GM12878 (cell line): Measurements from ENCODE around the gene TBC1D30. TPM values are rescaled to one million over a fixed set of nuclear protein-coding genes. Genes with fewer than 3 reads are reported as not detected.

Experiments used
- ATAC-seq: fragments of 200-7000 bp; cut with Tn5 transposase; 3 replicates; pipeline ENCODE4 v1.9.1; 2020; ENCODE audit warnings: mild to moderate bottlenecking, moderate library complexity
- BruUV-seq: library from RNA; stranded (reverse); fragments of 400-500 nt; replicated peaks from 2 replicates; lab custom pipeline; 2021; lab: Mats Ljungman, UMichigan
- CTCF ChIA-PET: fragments of 300-600 bp; sonication (Branson Sonifier 250); formaldehyde crosslinking; extraction: SDS; loops from one replicate; lab custom pipeline; 2021; ENCODE audit warnings: inconsistent platforms; lab: Yijun Ruan, JAX
- POLR2A ChIA-PET: fragments of 350-600 bp; formaldehyde crosslinking; extraction: SDS; loops from one replicate; lab custom pipeline; 2021; ENCODE audit warnings: inconsistent platforms; lab: Charles Lee
- RAD21 ChIA-PET: fragments of 300-600 bp; sonication (Branson Sonifier 250); formaldehyde crosslinking; loops from one replicate; lab custom pipeline; 2023; ENCODE audit warnings: antibody characterized with exemption; ENCODE audit not compliant: unreplicated experiment; lab: Charles Lee
- SMC1A ChIA-PET: fragments of 300-600 bp; sonication (Branson Sonifier 250); formaldehyde crosslinking; loops from one replicate; lab custom pipeline; 2023; ENCODE audit not compliant: unreplicated experiment, uncharacterized antibody; lab: Charles Lee
- DNase-seq: peaks from one replicate; pipeline ENCODE4 v3.0.0-alpha.2; 2011; ENCODE audit warnings: low read depth, low spot score
- FAIRE-seq: peaks from 3 replicates; lab custom pipeline; 2011; peaks lifted over from hg19 to GRCh38; lab: Jason Lieb, UNC
- H2AFZ ChIP-seq: 2 replicates; pipeline ENCODE4 v1.6.0; 2011; ENCODE audit warnings: low read depth, low read length, control low read depth; ENCODE audit not compliant: control insufficient read depth
- H3K27ac ChIP-seq: 2 replicates; pipeline ENCODE4 v1.5.1; 2011; ENCODE audit warnings: control low read depth; ENCODE audit not compliant: control insufficient read depth, insufficient read depth
- H3K27me3 ChIP-seq, 2 experiments: replicated peaks in 1 of 2; 2 replicates each; pipeline versions ENCODE4 v1.6.0 to v1.6.1; 2011; ENCODE audit warnings: low read length in 1 of 2; ENCODE audit not compliant: control insufficient read depth in 2 of 2, insufficient read depth in 2 of 2
- H3K36me3 ChIP-seq, 2 experiments: 2 replicates each; pipeline ENCODE4 v1.5.1; 2011; ENCODE audit warnings: low read length in 1 of 2; ENCODE audit not compliant: control insufficient read depth in 2 of 2, insufficient read depth in 2 of 2
- H3K4me1 ChIP-seq: 2 replicates; pipeline ENCODE4 v1.6.1; 2011; ENCODE audit warnings: mild to moderate bottlenecking, low read length, moderate library complexity, mixed read lengths; ENCODE audit not compliant: control insufficient read depth, insufficient read depth
- H3K4me2 ChIP-seq: 2 replicates; pipeline ENCODE4 v1.6.0; 2011; ENCODE audit warnings: control low read depth; ENCODE audit not compliant: control insufficient read depth, insufficient read depth
- H3K4me3 ChIP-seq: fragments of 200-600 bp; sonication (generic); 2 replicates; pipeline ENCODE4 v1.5.1; 2016
- H3K79me2 ChIP-seq: 2 replicates; pipeline ENCODE4 v1.6.0; 2011; ENCODE audit warnings: low read length; ENCODE audit not compliant: control insufficient read depth, insufficient read depth
- H3K9ac ChIP-seq: 2 replicates; pipeline ENCODE4 v1.8.0; 2011; ENCODE audit warnings: low read length, control low read depth, mixed read lengths; ENCODE audit not compliant: control insufficient read depth, insufficient read depth
- H3K9me3 ChIP-seq: replicated peaks from 3 replicates; pipeline ENCODE4 v1.5.1; 2011; ENCODE audit warnings: mild to moderate bottlenecking, low read length; ENCODE audit not compliant: control insufficient read depth, insufficient read depth
- H4K20me1 ChIP-seq: 2 replicates; pipeline ENCODE4 v1.6.0; 2011; ENCODE audit not compliant: control insufficient read depth, insufficient read depth
- JUNB ChIP-seq: IDR thresholded peaks from 2 replicates; pipeline ENCODE4 v1.6.1; 2016; ENCODE audit warnings: antibody characterized with exemption, mild to moderate bottlenecking
- MTA2 ChIP-seq: fragments of 450-650 bp; IDR thresholded peaks from 2 replicates; pipeline ENCODE4 v1.6.1; 2016; ENCODE audit warnings: low read depth, mild to moderate bottlenecking, moderate library complexity
- MTA3 ChIP-seq: IDR thresholded peaks from 2 replicates; pipeline ENCODE4 v1.6.1; 2012; ENCODE audit warnings: low read length, inconsistent platforms, borderline replicate concordance
- POU2F2 ChIP-seq: IDR thresholded peaks from 3 replicates; pipeline ENCODE4 v1.6.1; 2011; ENCODE audit warnings: low read depth, mild to moderate bottlenecking, low read length, borderline replicate concordance
- RELA ChIP-seq: fragments of 450-650 bp; IDR thresholded peaks from 2 replicates; pipeline ENCODE4 v1.8.0; 2014; ENCODE audit warnings: borderline replicate concordance; ENCODE audit not compliant: partially characterized antibody
- SMC3 ChIP-seq: IDR thresholded peaks from 2 replicates; pipeline ENCODE4 v1.6.1; 2011; ENCODE audit warnings: low read length, improper control_type of control experiment, borderline replicate concordance
- ZBTB40 ChIP-seq: fragments of 450-650 bp; IDR thresholded peaks from 2 replicates; pipeline ENCODE4 v1.6.1; 2016; ENCODE audit warnings: mild to moderate bottlenecking, moderate library complexity, borderline replicate concordance
- WGBS: methylation state at CpG from one replicate; pipeline ENCODE4 v1.1.6; 2016; ENCODE audit warnings: low lambda C conversion rate; ENCODE audit not compliant: insufficient replicate concordance, insufficient coverage; ENCODE audit errors: missing lambda C conversion rate; 5-methylcytosine and 5-hydroxymethylcytosine counted together
- in situ Hi-C: fragments of 300-500 bp; cut with MboI; formaldehyde crosslinking; loops from 9 replicates; pipeline ENCODE4 v1.14.3; 2018; ENCODE audit warnings: mixed read lengths
- intact Hi-C: fragments of 100-400 bp; cut with micrococcal nuclease; formaldehyde crosslinking; loops from one replicate; pipeline ENCODE4 v1.14.2; 2022; ENCODE audit not compliant: unreplicated experiment
- polyA plus RNA-seq, 11 experiments: library from polyadenylated mRNA; depleted of rRNA in 4 of 11; unstranded in 6 of 11; stranded (reverse) in 5 of 11; fragments of >200 nt; fragmentation: Nextera tagmentation in 4 of 11; fragmentation: Illumina TruSeq in 1 of 11; extraction: Ambion mirVana in 4 of 11; extraction: Trizol in 1 of 11; gene quantifications; 1 replicate in 1 of 11; 2 replicates in 10 of 11; pipeline versions ENCODE4 v1.2.1 to v1.2.3, GENCODE V29; 2011 to 2016; ENCODE audit warnings: inconsistent platforms in 2 of 11, missing spikeins in 2 of 11, low read depth in 1 of 11
- total RNA-seq, 4 experiments: library from RNA; depleted of rRNA in 3 of 4; stranded (reverse); fragments of >200 nt in 3 of 4; fragmentation: Illumina TruSeq in 1 of 4; extraction: Trizol in 1 of 4; gene quantifications; 2 replicates each; pipeline versions ENCODE4 v1.2.1 to v1.2.3, GENCODE V29; 2013 to 2021
- TF ChIP-seq, protein P1 (sequence below): fragments of 450-650 bp; conservative IDR thresholded peaks from 2 replicates; pipeline ENCODE4 v1.6.1; 2017; ENCODE audit warnings: mild to moderate bottlenecking, moderate library complexity

TBC1D30 gene
- total and polyA plus RNA-seq, 10 of the 15 experiments (the other 5 are each of a cell fraction or from before 2014, with no cell fraction given): 1.2 to 23.3 (median 11.1) TPM

GRCh38 chr12:64918344-64918743 lies 93.9 kb downstream of the TBC1D30 start:
- ChIA-PET CTCF (no interaction called here), POLR2A (no interaction called here), SMC1A (no interaction called here), RAD21 (no interaction called here)
- no peak for FAIRE-seq
- no peaks in the 10 kb centered on the region for H3K9me3 ChIP-seq
- no peak overlapping the region for H3K9ac ChIP-seq
- no peaks in the 10 kb centered on the region for H3K36me3 ChIP-seq
- TF ChIP-seq SMC3 (no peak), POU2F2 (no peak), RELA (no peak), MTA3 (no peak), ZBTB40 (no peak), JUNB (no peak), MTA2 (no peak)
- TF ChIP-seq, protein P1, sequence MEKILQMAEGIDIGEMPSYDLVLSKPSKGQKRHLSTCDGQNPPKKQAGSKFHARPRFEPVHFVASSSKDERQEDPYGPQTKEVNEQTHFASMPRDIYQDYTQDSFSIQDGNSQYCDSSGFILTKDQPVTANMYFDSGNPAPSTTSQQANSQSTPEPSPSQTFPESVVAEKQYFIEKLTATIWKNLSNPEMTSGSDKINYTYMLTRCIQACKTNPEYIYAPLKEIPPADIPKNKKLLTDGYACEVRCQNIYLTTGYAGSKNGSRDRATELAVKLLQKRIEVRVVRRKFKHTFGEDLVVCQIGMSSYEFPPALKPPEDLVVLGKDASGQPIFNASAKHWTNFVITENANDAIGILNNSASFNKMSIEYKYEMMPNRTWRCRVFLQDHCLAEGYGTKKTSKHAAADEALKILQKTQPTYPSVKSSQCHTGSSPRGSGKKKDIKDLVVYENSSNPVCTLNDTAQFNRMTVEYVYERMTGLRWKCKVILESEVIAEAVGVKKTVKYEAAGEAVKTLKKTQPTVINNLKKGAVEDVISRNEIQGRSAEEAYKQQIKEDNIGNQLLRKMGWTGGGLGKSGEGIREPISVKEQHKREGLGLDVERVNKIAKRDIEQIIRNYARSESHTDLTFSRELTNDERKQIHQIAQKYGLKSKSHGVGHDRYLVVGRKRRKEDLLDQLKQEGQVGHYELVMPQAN: no peak
- no peaks in the 10 kb centered on the region for H3K4me1 ChIP-seq
- no peaks in the 10 kb centered on the region for H4K20me1 ChIP-seq
- no peak overlapping the region for H2AFZ ChIP-seq
- WGBS: 95% methylated on average over 2 of the region's 2 CpGs
- no peak overlapping the region for H3K4me3 ChIP-seq
- intact Hi-C loops: no loop called here
- no peaks in the 10 kb centered on the region for H3K79me2 ChIP-seq
- no peak overlapping the region for H3K27ac ChIP-seq
- in situ Hi-C loops: no loop called here
- no TSS peak for BruUV-seq
- H3K27me3 ChIP-seq: no peaks in the 10 kb centered on the region
- no peak for DNase-seq
- no peak for ATAC-seq
- no peak overlapping the region for H3K4me2 ChIP-seq
